Neural progenitor cell (in vitro differentiated cells): ENCODE data around the gene BTBD9. TPM values are rescaled to one million over a fixed set of nuclear protein-coding genes. Genes with fewer than 3 reads are reported as not detected.

Experiments
- DNase-seq: peaks from one replicate; pipeline ENCODE4 v3.0.0-alpha.2; 2016; ENCODE audit warnings: low spot score
- H2AFZ ChIP-seq: fragments of 200-600 bp; sonication (generic); replicated peaks from 2 replicates; pipeline ENCODE4 v1.6.1; 2016; ENCODE audit warnings: antibody characterized with exemption
- H3F3A ChIP-seq: fragments of 200-600 bp; sonication (generic); 2 replicates; pipeline ENCODE4 v1.6.1; 2016; ENCODE audit warnings: antibody characterized with exemption, low read depth
- H3K27ac ChIP-seq: fragments of 200-600 bp; sonication (generic); 2 replicates; pipeline ENCODE4 v1.5.1; 2016; ENCODE audit warnings: mild to moderate bottlenecking
- H3K27me3 ChIP-seq: fragments of 200-600 bp; sonication (generic); 2 replicates; pipeline ENCODE4 v1.6.1; 2016; ENCODE audit warnings: mild to moderate bottlenecking, moderate library complexity
- H3K36me3 ChIP-seq: fragments of 200-600 bp; sonication (generic); 2 replicates; pipeline ENCODE4 v1.5.1; 2016
- H3K4me1 ChIP-seq: fragments of 200-600 bp; sonication (generic); 2 replicates; pipeline ENCODE4 v1.6.1; 2016; ENCODE audit warnings: mixed run types
- H3K4me2 ChIP-seq: fragments of 200-600 bp; sonication (generic); 2 replicates; pipeline ENCODE4 v1.6.1; 2016
- H3K4me3 ChIP-seq: fragments of 200-600 bp; sonication (generic); 2 replicates; pipeline ENCODE4 v1.5.1; 2016
- H3K79me2 ChIP-seq: fragments of 200-600 bp; sonication (generic); 2 replicates; pipeline ENCODE4 v1.6.1; 2016; ENCODE audit warnings: low read depth
- H3K9ac ChIP-seq: fragments of 200-600 bp; sonication (generic); 2 replicates; pipeline ENCODE4 v1.6.1; 2016
- H3K9me3 ChIP-seq: fragments of 200-600 bp; sonication (generic); 2 replicates; pipeline ENCODE4 v1.5.1; 2016; ENCODE audit warnings: low read depth
- H4K20me1 ChIP-seq: fragments of 200-600 bp; sonication (generic); 2 replicates; pipeline ENCODE4 v1.6.1; 2016; ENCODE audit warnings: low read depth
- H3K27ac Mint-ChIP-seq: 3 replicates; pipeline ENCODE4 v1.8.0; 2021; ENCODE audit warnings: mixed read lengths
- H3K27me3 Mint-ChIP-seq: 2 replicates; pipeline ENCODE4 v1.8.0; 2022; ENCODE audit warnings: low read depth, mild to moderate bottlenecking, inconsistent platforms, moderate library complexity, mixed read lengths; ENCODE audit not compliant: insufficient read depth
- H3K36me3 Mint-ChIP-seq: 3 replicates; pipeline ENCODE4 v1.8.0; 2021; ENCODE audit warnings: mixed read lengths
- H3K4me1 Mint-ChIP-seq: 3 replicates; pipeline ENCODE4 v1.8.0; 2021; ENCODE audit warnings: mixed read lengths
- H3K4me3 Mint-ChIP-seq: 3 replicates; pipeline ENCODE4 v1.8.0; 2021; ENCODE audit warnings: mild to moderate bottlenecking, moderate library complexity, mixed read lengths
- H3K9me3 Mint-ChIP-seq: 3 replicates; pipeline ENCODE4 v1.8.0; 2020; ENCODE audit warnings: mixed read lengths
- CTCF ChIP-seq: fragments of 200-600 bp; sonication (generic); IDR thresholded peaks from 2 replicates; pipeline ENCODE4 v1.5.1; 2017; ENCODE audit warnings: antibody characterized with exemption, mild to moderate bottlenecking
- EZH2 ChIP-seq: fragments of 200-600 bp; sonication (generic); IDR thresholded peaks from 2 replicates; pipeline ENCODE4 v1.6.1; 2017; ENCODE audit warnings: antibody characterized with exemption, mild to moderate bottlenecking, moderate library complexity
- EZH2phosphoT487 ChIP-seq: fragments of 200-600 bp; sonication (generic); IDR thresholded peaks from 2 replicates; pipeline ENCODE4 v1.6.1; 2017; ENCODE audit warnings: antibody characterized with exemption
- total RNA-seq: library from RNA; depleted of rRNA; stranded (reverse); fragments of >200 nt; gene quantifications from 2 replicates; pipeline ENCODE4 v1.2.3, GENCODE V29; 2015; ENCODE audit warnings: low replicate concordance

The BTBD9 gene
- total RNA-seq, 1 donor from 2014 or later, result 16.9 TPM

DNA sequence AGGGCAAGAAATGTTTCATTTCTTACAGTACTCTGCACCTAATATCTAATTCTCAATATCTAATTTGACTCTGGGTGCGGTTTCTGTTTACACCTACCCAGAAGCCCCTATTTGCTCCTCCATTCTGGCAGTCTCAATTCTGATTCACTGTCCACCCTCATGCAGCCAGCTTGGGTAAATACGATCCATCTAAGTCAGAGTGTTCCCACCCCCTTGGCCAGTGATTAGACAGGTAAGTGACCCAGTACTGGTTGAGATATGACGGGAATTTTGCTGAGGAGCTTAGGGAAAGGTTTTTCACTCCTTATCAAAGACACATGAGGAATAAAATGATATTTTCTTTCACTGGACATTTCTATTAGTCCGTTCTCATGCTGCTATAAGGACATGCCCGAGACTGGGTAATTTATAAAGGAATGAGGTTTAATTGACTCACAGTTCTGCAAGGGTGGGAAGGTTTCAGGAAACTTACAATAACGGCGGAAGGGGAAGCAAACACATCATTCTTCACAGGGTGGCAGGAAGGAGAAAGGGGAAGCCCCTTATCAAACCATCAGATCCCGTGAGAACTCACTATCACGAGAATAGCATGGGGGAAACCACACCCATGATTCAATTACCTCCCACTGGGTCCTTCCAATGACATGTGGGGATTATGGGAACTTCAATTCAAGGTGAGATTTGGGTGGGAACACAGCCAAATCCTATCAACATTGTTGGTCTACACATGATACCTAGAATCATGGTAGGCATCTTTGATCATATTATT lies 33.9 kb upstream of the BTBD9 start:
- Mint-ChIP-seq H3K9me3 (no peaks in the 10 kb centered on the region), H3K4me1 (no peaks in the 10 kb centered on the region), H3K27me3 (no peaks in the 10 kb centered on the region), H3K4me3 (no peak overlapping the region), H3K27ac (no peak overlapping the region), H3K36me3 (peaks cover 21% of the 10 kb centered on the region)
- no peaks in the 10 kb centered on the region for H3K79me2 ChIP-seq
- no peak overlapping the region for H3K9ac ChIP-seq
- H3K27ac ChIP-seq, result no peak overlapping the region
- no peaks in the 10 kb centered on the region for H3K4me1 ChIP-seq
- peaks cover 7% of the 10 kb centered on the region for H4K20me1 ChIP-seq
- peaks cover 28% of the 10 kb centered on the region for H3F3A ChIP-seq
- H3K27me3 ChIP-seq, result no peaks in the 10 kb centered on the region
- H3K9me3 ChIP-seq, result no peaks in the 10 kb centered on the region
- no peak overlapping the region for H3K4me2 ChIP-seq
- no peak for TF ChIP-seq EZH2
- TF ChIP-seq EZH2phosphoT487, result no peak
- no peak for TF ChIP-seq CTCF
- peaks cover 10% of the 10 kb centered on the region for H3K36me3 ChIP-seq
- no peak overlapping the region for H3K4me3 ChIP-seq
- DNase-seq, result no peak
- no peak overlapping the region for H2AFZ ChIP-seq

DNA sequence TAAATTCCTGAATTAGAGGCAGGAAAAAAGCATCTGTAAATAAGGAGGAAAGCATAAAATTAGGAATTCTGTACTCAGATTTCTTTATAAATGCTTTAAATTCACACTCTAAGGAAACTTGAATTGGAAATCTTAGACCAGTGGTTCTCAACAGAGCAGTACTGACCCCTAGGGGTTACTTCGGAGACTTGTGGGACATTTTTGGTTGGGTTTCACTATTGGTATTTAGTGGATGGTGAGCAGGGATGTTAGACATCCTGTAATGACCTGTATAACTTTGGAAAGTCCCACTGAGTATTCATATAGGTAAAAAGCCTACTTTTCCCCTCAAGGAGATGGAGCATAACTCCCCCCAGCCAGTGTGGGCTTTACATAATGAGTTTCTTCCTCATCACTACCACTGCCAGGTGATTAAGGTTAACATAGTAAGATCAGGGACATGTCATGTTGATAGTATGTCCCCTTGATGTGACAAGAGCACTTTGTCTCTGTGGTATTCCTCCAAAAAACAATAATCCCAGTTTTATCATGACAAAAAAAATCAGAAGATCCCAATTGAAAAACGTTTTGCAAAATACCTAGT lies 32.2 kb upstream of the BTBD9 start:
- Histone ChIP-seq H3K4me1 (no peaks in the 10 kb centered on the region), H3K79me2 (no peaks in the 10 kb centered on the region), H3K27ac (no peak overlapping the region), H3K4me3 (no peak overlapping the region), H4K20me1 (peaks cover 3% of the 10 kb centered on the region), H2AFZ (no peak overlapping the region), H3K9me3 (no peaks in the 10 kb centered on the region), H3K9ac (no peak overlapping the region), H3K4me2 (no peak overlapping the region), H3K36me3 (peaks cover 8% of the 10 kb centered on the region), H3F3A (peaks cover 28% of the 10 kb centered on the region), H3K27me3 (no peaks in the 10 kb centered on the region)
- no peaks in the 10 kb centered on the region for H3K27me3 Mint-ChIP-seq
- TF ChIP-seq CTCF (peak; percentile 92), EZH2phosphoT487 (no peak), EZH2 (no peak)
- peaks cover 7% of the 10 kb centered on the region for H3K4me1 Mint-ChIP-seq
- no peaks in the 10 kb centered on the region for H3K9me3 Mint-ChIP-seq
- no peak overlapping the region for H3K4me3 Mint-ChIP-seq
- H3K27ac Mint-ChIP-seq, result no peak overlapping the region
- peaks cover 20% of the 10 kb centered on the region for H3K36me3 Mint-ChIP-seq
- DNase-seq, result peak; percentile 74

DNA sequence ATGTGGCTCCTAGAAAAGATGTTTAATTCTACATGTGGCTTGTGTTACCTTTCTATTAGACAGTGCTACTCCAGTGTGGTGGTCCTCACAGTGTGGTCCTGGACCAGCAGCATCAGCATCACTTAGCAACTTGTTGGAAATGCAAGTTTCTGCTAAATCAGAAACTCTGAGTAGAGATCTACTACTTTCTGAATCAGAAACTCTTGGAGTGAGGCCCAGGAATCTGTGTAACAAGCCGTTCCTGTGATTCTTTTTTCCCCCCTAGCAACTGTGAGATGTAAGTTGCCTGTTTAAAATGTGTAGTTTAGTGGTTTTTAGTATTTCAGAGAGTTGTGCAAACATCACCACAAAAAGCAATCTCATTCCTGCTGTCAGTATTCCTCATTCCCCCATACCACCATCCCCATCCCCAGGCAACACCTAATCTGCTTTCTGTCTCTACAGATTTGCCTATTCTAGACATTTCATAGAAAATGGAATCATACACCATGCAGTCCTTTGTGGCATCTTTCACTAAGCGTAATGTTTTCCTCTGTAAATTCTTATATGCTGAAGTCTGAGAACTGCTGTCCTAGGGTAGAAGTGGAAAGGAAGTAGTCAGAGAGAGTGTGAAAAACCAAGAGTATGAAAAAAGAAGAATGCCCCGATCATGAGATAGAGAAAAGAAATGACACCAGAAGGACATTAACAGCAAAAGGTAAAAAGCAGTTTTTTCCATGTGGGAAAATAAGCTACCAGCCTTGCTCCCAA lies 18.9 kb upstream of the BTBD9 start:
- Histone ChIP-seq H3K4me1 (no peaks in the 10 kb centered on the region), H3K4me2 (no peak overlapping the region), H3K79me2 (no peaks in the 10 kb centered on the region), H3K36me3 (no peaks in the 10 kb centered on the region), H3K27ac (no peak overlapping the region), H4K20me1 (no peaks in the 10 kb centered on the region), H3K9ac (no peak overlapping the region), H2AFZ (no peak overlapping the region), H3K27me3 (no peaks in the 10 kb centered on the region), H3K9me3 (no peaks in the 10 kb centered on the region), H3F3A (no peaks in the 10 kb centered on the region), H3K4me3 (no peak overlapping the region)
- Mint-ChIP-seq H3K4me3 (no peak overlapping the region), H3K27me3 (peaks cover 2% of the 10 kb centered on the region), H3K27ac (no peak overlapping the region), H3K9me3 (no peaks in the 10 kb centered on the region), H3K4me1 (peaks cover 3% of the 10 kb centered on the region), H3K36me3 (peaks cover 12% of the 10 kb centered on the region)
- DNase-seq, result no peak
- TF ChIP-seq EZH2phosphoT487, result no peak
- TF ChIP-seq EZH2, result no peak
- no peak for TF ChIP-seq CTCF
